GM04504 (cell line): ENCODE measurements around the gene OSBPL8.
"Not testable (repeated sequence)": the region's sequence is repeated elsewhere in the genome, so short reads cannot be mapped to it uniquely, and the experiment has no call there.

Experiments used
- DNase-seq: peaks from one replicate; pipeline ENCODE4 v3.0.0-alpha.2; 2012; ENCODE audit warnings: low read depth

The OSBPL8 gene

GRCh38 chr12:76360316-76360715 lies 199.3 kb downstream of the OSBPL8 start:
- no peak for DNase-seq

- DNase-seq = no peak
These were observed 203.5 kb downstream of the OSBPL8 start for GRCh38 chr12:76356071-76356470.

- peak; percentile 84 for DNase-seq
These were observed 211.3 kb downstream of the OSBPL8 start, which contains the start of gene BBS10 for GRCh38 chr12:76348079-76348901. BBS10 (minus strand) TSS chr12:76348415; CDS start chr12:76348358, 57 bp downstream.

- DNase-seq = peak; percentile 44
These were observed 212.7 kb downstream of the OSBPL8 start for GRCh38 chr12:76346798-76347420.

GRCh38 chr12:76346236-76346635 lies 213.3 kb downstream of the OSBPL8 start:
- no peak for DNase-seq

GRCh38 chr12:76345569-76345968 lies 214.0 kb downstream of the OSBPL8 start:
- DNase-seq = no peak

GRCh38 chr12:76341436-76342030 lies 218.0 kb downstream of the OSBPL8 start:
- DNase-seq = no peak

- no peak for DNase-seq
These were observed 218.7 kb downstream of the OSBPL8 start for GRCh38 chr12:76340680-76341435.

- DNase-seq = no peak
These were observed 222.0 kb downstream of the OSBPL8 start for GRCh38 chr12:76337583-76337982.

GRCh38 chr12:76332606-76333005 lies 227.0 kb downstream of the OSBPL8 start:
- no peak for DNase-seq

GRCh38 chr12:76329606-76330005 lies 230.0 kb downstream of the OSBPL8 start:
- no peak for DNase-seq

- peak; percentile 62 for DNase-seq
These were observed 230.4 kb downstream of the OSBPL8 start for GRCh38 chr12:76329159-76329558.

- not testable (repeated sequence) for DNase-seq
These were observed 239.8 kb downstream of the OSBPL8 start for GRCh38 chr12:76319595-76320319.

GRCh38 chr12:76318773-76319594 lies 240.6 kb downstream of the OSBPL8 start:
- no peak for DNase-seq

- no peak for DNase-seq
These were observed 241.6 kb downstream of the OSBPL8 start for GRCh38 chr12:76317976-76318375.

GRCh38 chr12:76316468-76316867 lies 243.1 kb downstream of the OSBPL8 start:
- DNase-seq = no peak

GRCh38 chr12:76313299-76313698 lies 246.3 kb downstream of the OSBPL8 start:
- no peak for DNase-seq

- no peak for DNase-seq
These were observed 247.3 kb downstream of the OSBPL8 start for GRCh38 chr12:76312315-76312714.

GRCh38 chr12:76311796-76312195 lies 247.8 kb downstream of the OSBPL8 start:
- peak; percentile 24 for DNase-seq

- no peak for DNase-seq
These were observed 249.5 kb downstream of the OSBPL8 start for GRCh38 chr12:76310110-76310509.

GRCh38 chr12:76308866-76309265 lies 250.7 kb downstream of the OSBPL8 start:
- DNase-seq = no peak
